Mesenchymal stem cell (in vitro differentiated cells and primary cell): Measurements from ENCODE around the gene HIVEP1.

ENCODE experiments used
- DNase-seq: peaks from one replicate; pipeline ENCODE4 v3.0.0-alpha.2; 2013
- H2AFZ ChIP-seq: one replicate; pipeline ENCODE4 v1.6.1; 2013; ENCODE audit warnings: low read depth, mild to moderate bottlenecking, control low read depth, inconsistent platforms, low read length, moderate library complexity
- H2AK5ac ChIP-seq: 2 replicates; pipeline ENCODE4 v1.6.1; 2013; ENCODE audit warnings: low read length, moderate library complexity, mild to moderate bottlenecking, inconsistent platforms; ENCODE audit not compliant: severe bottlenecking
- H2BK120ac ChIP-seq: one replicate; pipeline ENCODE4 v1.6.1; 2013; ENCODE audit warnings: low read depth, mild to moderate bottlenecking, inconsistent platforms, low read length, moderate library complexity
- H2BK12ac ChIP-seq, 2 experiments: one replicate each; pipeline ENCODE4 v1.6.1; 2013; ENCODE audit warnings: inconsistent platforms in 2 of 2, low read length in 2 of 2, mild to moderate bottlenecking in 2 of 2, moderate library complexity in 2 of 2, control low read depth in 1 of 2
- H2BK15ac ChIP-seq: one replicate; pipeline ENCODE4 v1.6.1; 2013; ENCODE audit warnings: mild to moderate bottlenecking, low read depth, inconsistent platforms; ENCODE audit not compliant: poor library complexity, severe bottlenecking
- H2BK5ac ChIP-seq: 2 replicates; pipeline ENCODE4 v1.6.1; 2013; ENCODE audit warnings: low read depth, mild to moderate bottlenecking, low read length, control low read depth, inconsistent platforms; ENCODE audit not compliant: poor library complexity, severe bottlenecking
- H3K14ac ChIP-seq, 2 experiments: one replicate each; pipeline ENCODE4 v1.6.1; 2013; ENCODE audit warnings: inconsistent platforms in 2 of 2, low read length in 2 of 2, control low read depth in 1 of 2, mild to moderate bottlenecking in 1 of 2, moderate library complexity in 1 of 2
- H3K18ac ChIP-seq, 2 experiments: one replicate each; pipeline ENCODE4 v1.6.1; 2013; ENCODE audit warnings: inconsistent platforms in 2 of 2, low read length in 2 of 2, control low read depth in 1 of 2, low read depth in 1 of 2, mild to moderate bottlenecking in 1 of 2
- H3K23ac ChIP-seq, 2 experiments: one replicate each; pipeline ENCODE4 v1.6.1; 2013; ENCODE audit warnings: inconsistent platforms in 2 of 2, low read length in 2 of 2, mild to moderate bottlenecking in 2 of 2, moderate library complexity in 2 of 2, control low read depth in 1 of 2
- H3K27ac ChIP-seq: 2 replicates; pipeline ENCODE4 v1.5.1; 2013; ENCODE audit warnings: mild to moderate bottlenecking, moderate library complexity, low read length, control low read depth, inconsistent platforms; ENCODE audit not compliant: poor library complexity, severe bottlenecking
- H3K27me3 ChIP-seq, 2 experiments: 2 replicates each; pipeline versions ENCODE4 v1.6.1 to v1.7.0; 2013; ENCODE audit warnings: low read length in 2 of 2, mild to moderate bottlenecking in 2 of 2, moderate library complexity in 2 of 2, control low read depth in 1 of 2, inconsistent platforms in 1 of 2; ENCODE audit not compliant: control insufficient read depth in 1 of 2, insufficient read depth in 1 of 2
- H3K36me3 ChIP-seq, 2 experiments: 2 replicates each; pipeline versions ENCODE4 v1.6.1 to v1.7.0; 2013; ENCODE audit warnings: low read length in 2 of 2, control low read depth in 1 of 2, inconsistent platforms in 1 of 2, low read depth in 1 of 2, mild to moderate bottlenecking in 1 of 2; ENCODE audit not compliant: insufficient read depth in 2 of 2, control insufficient read depth in 1 of 2
- H3K4ac ChIP-seq, 2 experiments: one replicate each; pipeline ENCODE4 v1.6.1; 2013; ENCODE audit warnings: inconsistent platforms in 2 of 2, low read length in 2 of 2, mild to moderate bottlenecking in 2 of 2, moderate library complexity in 2 of 2, control low read depth in 1 of 2, low read depth in 1 of 2
- H3K4me1 ChIP-seq: 2 replicates; pipeline ENCODE4 v1.6.1; 2013; ENCODE audit warnings: low read depth, low read length, control low read depth; ENCODE audit not compliant: control insufficient read depth, insufficient read depth
- H3K4me2 ChIP-seq: 2 replicates; pipeline ENCODE4 v1.6.1; 2013; ENCODE audit warnings: low read length, mild to moderate bottlenecking, inconsistent platforms; ENCODE audit not compliant: poor library complexity, severe bottlenecking
- H3K4me3 ChIP-seq, 2 experiments: 2 replicates each; pipeline versions ENCODE4 v1.5.1 to v1.7.0; 2013; ENCODE audit warnings: low read length in 2 of 2, mild to moderate bottlenecking in 2 of 2, control low read depth in 1 of 2, low read depth in 1 of 2; ENCODE audit not compliant: insufficient read depth in 1 of 2
- H3K79me1 ChIP-seq: replicated peaks from 2 replicates; pipeline ENCODE4 v1.6.1; 2013; ENCODE audit warnings: mild to moderate bottlenecking, control low read depth, low read length, inconsistent platforms; ENCODE audit not compliant: poor library complexity, severe bottlenecking
- H3K9ac ChIP-seq: 2 replicates; pipeline ENCODE4 v1.7.0; 2013; ENCODE audit warnings: mild to moderate bottlenecking, low read length, moderate library complexity
- H3K9me3 ChIP-seq: 2 replicates; pipeline ENCODE4 v1.7.0; 2013; ENCODE audit warnings: mild to moderate bottlenecking, low read length; ENCODE audit not compliant: control insufficient read depth
- H4K8ac ChIP-seq: one replicate; pipeline ENCODE4 v1.6.1; 2013; ENCODE audit warnings: inconsistent platforms, mild to moderate bottlenecking, low read length, moderate library complexity
- H4K91ac ChIP-seq: one replicate; pipeline ENCODE4 v1.6.1; 2013; ENCODE audit warnings: mild to moderate bottlenecking, low read length, inconsistent platforms
- WGBS: methylation state at CpG from one replicate; pipeline ENCODE4 v1.1.7; 2013; ENCODE audit warnings: mixed read lengths; 5-methylcytosine and 5-hydroxymethylcytosine counted together

The HIVEP1 gene

GRCh38 chr6:11989386-11989785 is 22.7 kb upstream of the HIVEP1 start:
- Histone ChIP-seq H3K27me3 (no peaks in the 10 kb centered on the region), H2BK120ac (no peak overlapping the region), H2AFZ (no peak overlapping the region), H3K4me3 (no peak overlapping the region), H3K9ac (no peak overlapping the region), H2BK12ac (no peak overlapping the region), H3K4me2 (no peak overlapping the region), H2BK15ac (no peak overlapping the region), H3K4ac (no peak overlapping the region), H3K4me1 (no peaks in the 10 kb centered on the region), H3K14ac (no peak overlapping the region), H4K8ac (no peak overlapping the region), H2AK5ac (no peak overlapping the region), H3K27ac (no peak overlapping the region), H3K23ac (no peak overlapping the region), H2BK5ac (no peak overlapping the region), H4K91ac (no peak overlapping the region), H3K36me3 (no peaks in the 10 kb centered on the region), H3K79me1 (no peaks in the 10 kb centered on the region), H3K18ac (no peak overlapping the region), H3K9me3 (no peaks in the 10 kb centered on the region)
- WGBS, result 74% methylated on average over 2 of the region's 2 CpGs
- no peak for DNase-seq

DNA sequence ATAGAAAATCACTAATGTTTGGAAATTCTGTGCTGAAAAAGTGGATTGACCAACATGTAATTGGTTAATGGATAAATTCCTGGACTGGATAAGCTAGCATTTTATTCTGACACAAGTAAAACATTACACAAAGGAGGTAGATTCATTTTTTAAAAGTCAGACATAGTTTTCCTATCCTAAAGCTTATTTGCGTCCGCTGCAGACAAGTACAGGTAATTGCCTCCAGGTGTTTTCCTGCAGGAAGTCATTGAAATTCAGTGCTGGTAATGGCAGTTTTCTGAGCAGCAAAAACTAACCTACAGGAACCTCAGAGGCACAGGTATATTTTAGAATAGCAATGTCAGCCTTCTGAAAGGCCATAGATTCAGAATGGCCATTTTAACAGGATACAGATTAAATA is 20.0 kb upstream of the HIVEP1 start:
- DNase-seq, result no peak
- Histone ChIP-seq H3K36me3 (no peaks in the 10 kb centered on the region), H3K18ac (no peak overlapping the region), H2BK120ac (no peak overlapping the region), H3K4me3 (no peak overlapping the region), H2BK5ac (no peak overlapping the region), H2BK15ac (no peak overlapping the region), H3K79me1 (no peaks in the 10 kb centered on the region), H3K9ac (no peak overlapping the region), H2AK5ac (no peak overlapping the region), H4K91ac (no peak overlapping the region), H2AFZ (no peak overlapping the region), H3K4ac (no peak overlapping the region), H3K9me3 (no peaks in the 10 kb centered on the region), H3K23ac (no peak overlapping the region), H3K4me2 (no peak overlapping the region), H4K8ac (no peak overlapping the region), H2BK12ac (no peak overlapping the region), H3K14ac (no peak overlapping the region), H3K27me3 (no peaks in the 10 kb centered on the region), H3K27ac (no peak overlapping the region), H3K4me1 (no peaks in the 10 kb centered on the region)
- WGBS, result 100% methylated on average over 2 of the region's 2 CpGs

GRCh38 chr6:11994875-11995461 is 17.1 kb upstream of the HIVEP1 start:
- Histone ChIP-seq H3K9me3 (no peaks in the 10 kb centered on the region), H2AK5ac (no peak overlapping the region), H3K4me3 (no peak overlapping the region), H3K27ac (no peak overlapping the region), H3K9ac (no peak overlapping the region), H3K4me2 (no peak overlapping the region), H3K36me3 (no peaks in the 10 kb centered on the region), H2BK5ac (no peak overlapping the region), H2AFZ (no peak overlapping the region), H3K27me3 (no peaks in the 10 kb centered on the region), H3K18ac (no peak overlapping the region), H3K4me1 (no peaks in the 10 kb centered on the region), H2BK12ac (no peak overlapping the region), H3K4ac (no peak overlapping the region), H4K8ac (no peak overlapping the region), H2BK120ac (no peak overlapping the region), H3K14ac (no peak overlapping the region), H2BK15ac (no peak overlapping the region), H4K91ac (no peak overlapping the region), H3K23ac (no peak overlapping the region), H3K79me1 (no peaks in the 10 kb centered on the region)
- DNase-seq, result no peak
- 99% methylated on average over 4 of the region's 4 CpGs for WGBS

GRCh38 chr6:11996751-11997150 is 15.4 kb upstream of the HIVEP1 start:
- no peaks in the 10 kb centered on the region for H3K4me1 ChIP-seq
- H4K91ac ChIP-seq, result no peak overlapping the region
- H3K23ac ChIP-seq, result no peak overlapping the region
- no peak overlapping the region for H2BK120ac ChIP-seq
- H3K14ac ChIP-seq, result no peak overlapping the region
- no peak overlapping the region for H3K9ac ChIP-seq
- no peaks in the 10 kb centered on the region for H3K79me1 ChIP-seq
- H2BK12ac ChIP-seq, result no peak overlapping the region
- WGBS, result no CpG with 5 or more reads among the region's 1 CpG
- no peak overlapping the region for H3K4ac ChIP-seq
- H3K27me3 ChIP-seq, result no peaks in the 10 kb centered on the region
- H3K18ac ChIP-seq, result no peak overlapping the region
- H3K36me3 ChIP-seq, result no peaks in the 10 kb centered on the region
- H4K8ac ChIP-seq, result no peak overlapping the region
- no peaks in the 10 kb centered on the region for H3K9me3 ChIP-seq
- no peak overlapping the region for H2BK5ac ChIP-seq
- no peak overlapping the region for H3K4me3 ChIP-seq
- no peak overlapping the region for H3K27ac ChIP-seq
- H2AFZ ChIP-seq, result no peak overlapping the region
- no peak for DNase-seq
- H3K4me2 ChIP-seq, result no peak overlapping the region
- no peak overlapping the region for H2AK5ac ChIP-seq
- H2BK15ac ChIP-seq, result no peak overlapping the region
